ENCODE data around the gene SRR.

Gene SRR

GRCh38 chr17:2335726-2336214 lies 32.0 kb downstream of the SRR start:
- no peak for DNase-seq (ENCODE audit: low read depth)
- TF ChIP-seq CTCF (IDR thresholded peaks at IDR 0.05; ENCODE audit: low read length, missing control alignments) = no peak
- peak overlapping the region; percentile 95 for H3K4me3 ChIP-seq (replicated peaks; ENCODE audit: low read depth, low read length)

- peak; percentile 90 for DNase-seq (ENCODE audit: low read depth)
- peak within 1 kb of the TSS; percentile 95 for H3K4me3 ChIP-seq (replicated peaks; ENCODE audit: low read depth, low read length)
- TF ChIP-seq CTCF (IDR thresholded peaks at IDR 0.05; ENCODE audit: low read length, missing control alignments) = peak; percentile 22
Measured at GRCh38 chr17:2336215-2336851, 32.6 kb downstream of the SRR start, which contains the start of gene TSR1. Gene TSR1 (minus strand): TSS chr17:2336457. CDS start chr17:2336427, 30 bp downstream.

- DNase-seq (ENCODE audit: low read depth) = peak; percentile 45
- H3K4me3 ChIP-seq (replicated peaks; ENCODE audit: low read depth, low read length) = peak within 1 kb of the TSS; percentile 95
- no peak for TF ChIP-seq CTCF (IDR thresholded peaks at IDR 0.05; ENCODE audit: low read length, missing control alignments)
Measured at GRCh38 chr17:2336852-2337543, 33.2 kb downstream of the SRR start, which contains the start of gene SGSM2. Gene SGSM2 (plus strand): TSS chr17:2337501. CDS start chr17:2337689, 188 bp downstream.

GRCh38 chr17:2337544-2338314 lies 34.0 kb downstream of the SRR start:
- TF ChIP-seq CTCF (IDR thresholded peaks at IDR 0.05; ENCODE audit: low read length, missing control alignments) = no peak
- H3K4me3 ChIP-seq (replicated peaks; ENCODE audit: low read depth, low read length) = peak overlapping the region; percentile 95
- DNase-seq (ENCODE audit: low read depth) = peak; percentile 54

GRCh38 chr17:2338315-2338657 lies 34.5 kb downstream of the SRR start:
- TF ChIP-seq CTCF (IDR thresholded peaks at IDR 0.05; ENCODE audit: low read length, missing control alignments) = no peak
- DNase-seq (ENCODE audit: low read depth) = no peak
- peak overlapping the region; percentile 95 for H3K4me3 ChIP-seq (replicated peaks; ENCODE audit: low read depth, low read length)

GRCh38 chr17:2343421-2343820 lies 39.7 kb downstream of the SRR start:
- H3K4me3 ChIP-seq (replicated peaks; ENCODE audit: low read depth, low read length) = no peak overlapping the region
- TF ChIP-seq CTCF (IDR thresholded peaks at IDR 0.05; ENCODE audit: low read length, missing control alignments) = no peak
- DNase-seq (ENCODE audit: low read depth) = no peak
